ENCODE results near the gene COX4I1. TPM values are rescaled to one million over a fixed set of nuclear protein-coding genes. Genes with fewer than 3 reads are reported as not detected.

Gene COX4I1
- total RNA-seq, 1 donor from 2014 or later = 850 TPM

GRCh38 chr16:85773044-85773443, 26.5 kb upstream of the COX4I1 start:
- TF ChIP-seq CTCF (IDR thresholded peaks at IDR 0.05; ENCODE audit: insufficient read depth, low read length, poor library complexity, severe bottlenecking) = no peak
- no peaks in the 10 kb centered on the region for H3K36me3 ChIP-seq (ENCODE audit: control insufficient read depth, insufficient read depth, low read length)
- H3K27me3 ChIP-seq (ENCODE audit: control insufficient read depth, insufficient read depth, low read length) = no peaks in the 10 kb centered on the region
- DNase-seq (ENCODE audit: low read depth) = no peak
- H3K4me3 ChIP-seq (ENCODE audit: low read depth, low read length) = no peak overlapping the region

- no peaks in the 10 kb centered on the region for H3K27me3 ChIP-seq (ENCODE audit: control insufficient read depth, insufficient read depth, low read length)
- no peak overlapping the region for H3K4me3 ChIP-seq (ENCODE audit: low read depth, low read length)
- no peak for TF ChIP-seq CTCF (IDR thresholded peaks at IDR 0.05; ENCODE audit: insufficient read depth, low read length, poor library complexity, severe bottlenecking)
- DNase-seq (ENCODE audit: low read depth) = no peak
- H3K36me3 ChIP-seq (ENCODE audit: control insufficient read depth, insufficient read depth, low read length) = peaks cover 2% of the 10 kb centered on the region
These were observed 25.4 kb upstream of the COX4I1 start for GRCh38 chr16:85774136-85774535.

- no peaks in the 10 kb centered on the region for H3K27me3 ChIP-seq (ENCODE audit: control insufficient read depth, insufficient read depth, low read length)
- no peak for TF ChIP-seq CTCF (IDR thresholded peaks at IDR 0.05; ENCODE audit: insufficient read depth, low read length, poor library complexity, severe bottlenecking)
- H3K4me3 ChIP-seq (ENCODE audit: low read depth, low read length) = no peak overlapping the region
- no peak for DNase-seq (ENCODE audit: low read depth)
- peaks cover 2% of the 10 kb centered on the region for H3K36me3 ChIP-seq (ENCODE audit: control insufficient read depth, insufficient read depth, low read length)
These were observed 24.7 kb upstream of the COX4I1 start for GRCh38 chr16:85774811-85775210.

GRCh38 chr16:85777583-85778310, 21.7 kb upstream of the COX4I1 start:
- peaks cover 2% of the 10 kb centered on the region for H3K36me3 ChIP-seq (ENCODE audit: control insufficient read depth, insufficient read depth, low read length)
- no peaks in the 10 kb centered on the region for H3K27me3 ChIP-seq (ENCODE audit: control insufficient read depth, insufficient read depth, low read length)
- peak; percentile 12 for DNase-seq (ENCODE audit: low read depth)
- H3K4me3 ChIP-seq (ENCODE audit: low read depth, low read length) = no peak overlapping the region
- no peak for TF ChIP-seq CTCF (IDR thresholded peaks at IDR 0.05; ENCODE audit: insufficient read depth, low read length, poor library complexity, severe bottlenecking)

GRCh38 chr16:85778873-85779272, 20.6 kb upstream of the COX4I1 start:
- Histone ChIP-seq H3K4me3 (ENCODE audit: low read depth, low read length) (no peak overlapping the region), H3K36me3 (ENCODE audit: control insufficient read depth, insufficient read depth, low read length) (peaks cover 2% of the 10 kb centered on the region), H3K27me3 (ENCODE audit: control insufficient read depth, insufficient read depth, low read length) (no peaks in the 10 kb centered on the region)
- no peak for DNase-seq (ENCODE audit: low read depth)
- no peak for TF ChIP-seq CTCF (IDR thresholded peaks at IDR 0.05; ENCODE audit: insufficient read depth, low read length, poor library complexity, severe bottlenecking)

- Histone ChIP-seq H3K36me3 (ENCODE audit: control insufficient read depth, insufficient read depth, low read length) (peaks cover 2% of the 10 kb centered on the region), H3K4me3 (ENCODE audit: low read depth, low read length) (no peak overlapping the region), H3K27me3 (ENCODE audit: control insufficient read depth, insufficient read depth, low read length) (no peaks in the 10 kb centered on the region)
- no peak for DNase-seq (ENCODE audit: low read depth)
- no peak for TF ChIP-seq CTCF (IDR thresholded peaks at IDR 0.05; ENCODE audit: insufficient read depth, low read length, poor library complexity, severe bottlenecking)
These were observed 19.2 kb upstream of the COX4I1 start for GRCh38 chr16:85780281-85780680.
